HuH-7.5 (cell line): Measurements from ENCODE around the gene TMEM238.

Experiments
- DNase-seq: peaks from one replicate; pipeline ENCODE4 v3.0.0; 2011; ENCODE audit warnings: low spot score

TMEM238 gene

GRCh38 chr19:55358493-55358892 lies 25.6 kb downstream of the TMEM238 start:
- no peak for DNase-seq

GRCh38 chr19:55355213-55355821 lies 28.8 kb downstream of the TMEM238 start:
- DNase-seq = no peak

GRCh38 chr19:55354698-55355212 lies 29.3 kb downstream of the TMEM238 start, which contains the start of gene COX6B2:
COX6B2 (minus strand) TSS chr19:55354719; CDS start chr19:55354521, 198 bp downstream.
- no peak for DNase-seq

- DNase-seq = peak; percentile 94
Observed at GRCh38 chr19:55353803-55354697, 30.0 kb downstream of the TMEM238 start.

GRCh38 chr19:55353356-55353802 lies 30.7 kb downstream of the TMEM238 start:
- DNase-seq = no peak

- no peak for DNase-seq
Observed at GRCh38 chr19:55352549-55353145, 31.4 kb downstream of the TMEM238 start.

- no peak for DNase-seq
Observed at GRCh38 chr19:55352040-55352439, 32.1 kb downstream of the TMEM238 start.

- DNase-seq = no peak
Observed at GRCh38 chr19:55350620-55351315, 33.3 kb downstream of the TMEM238 start.

- DNase-seq = no peak
Observed at GRCh38 chr19:55348317-55349034, 35.6 kb downstream of the TMEM238 start.

GRCh38 chr19:55347442-55348009 lies 36.6 kb downstream of the TMEM238 start:
- no peak for DNase-seq

GRCh38 chr19:55346725-55347441 lies 37.2 kb downstream of the TMEM238 start:
- no peak for DNase-seq

GRCh38 chr19:55345818-55346724 lies 38.0 kb downstream of the TMEM238 start:
- DNase-seq = no peak

- DNase-seq = no peak
Observed at GRCh38 chr19:55345101-55345817, 38.8 kb downstream of the TMEM238 start.

- DNase-seq = no peak
Observed at GRCh38 chr19:55344444-55344843, 39.6 kb downstream of the TMEM238 start.

GRCh38 chr19:55341595-55342531 lies 42.2 kb downstream of the TMEM238 start:
- DNase-seq = no peak

- peak; percentile 98 for DNase-seq
Observed at GRCh38 chr19:55341171-55341588, 42.9 kb downstream of the TMEM238 start.

- no peak for DNase-seq
Observed at GRCh38 chr19:55340784-55341147, 43.3 kb downstream of the TMEM238 start.
